Tibial artery (tissue), 4 donors: ENCODE data around the gene HBD.

Source experiments
- DNase-seq, 2 donors: peaks; one replicate each; pipeline ENCODE4 v3.0.0-alpha.2; 2019
- H3K27ac ChIP-seq, 2 donors: fragments of 200-600 bp; sonication (generic) in 1 of 2; 1 replicate in 1 of 2; 2 replicates in 1 of 2; pipeline ENCODE4 v1.5.1; 2018 to 2019; ENCODE audit warnings: mild to moderate bottlenecking in 1 of 2
- H3K27me3 ChIP-seq, 2 donors: fragments of 200-600 bp; sonication (generic) in 1 of 2; one replicate each; pipeline versions ENCODE4 v1.5.1 to v1.6.0; 2016 to 2019
- H3K36me3 ChIP-seq, 3 donors: fragments of 200-600 bp; sonication (generic) in 2 of 3; one replicate each; pipeline ENCODE4 v1.5.1; 2016 to 2019; ENCODE audit warnings: mild to moderate bottlenecking in 2 of 3
- H3K4me1 ChIP-seq, 4 donors: fragments of 200-600 bp; sonication (generic) in 2 of 4; 1 replicate in 3 of 4; 2 replicates in 1 of 4; pipeline ENCODE4 v1.5.1; 2016 to 2019
- H3K4me3 ChIP-seq, 2 donors: fragments of 200-600 bp; sonication (generic) in 1 of 2; 1 replicate in 1 of 2; 2 replicates in 1 of 2; pipeline ENCODE4 v1.5.1; 2018 to 2019; ENCODE audit warnings: mild to moderate bottlenecking in 2 of 2
- H3K9me3 ChIP-seq, 3 donors: fragments of 200-600 bp; sonication (generic) in 1 of 3; one replicate each; pipeline ENCODE4 v1.5.1; 2016 to 2019
- CTCF ChIP-seq, 2 experiments: fragments of 200-600 bp in 1 of 2; fragments of 450-650 bp in 1 of 2; IDR thresholded peaks; one replicate each; pipeline ENCODE4 v1.5.1; 2017 to 2019; ENCODE audit warnings: antibody characterized with exemption in 2 of 2, mild to moderate bottlenecking in 1 of 2, moderate library complexity in 1 of 2
- intact Hi-C: fragments of 100-400 bp; cut with DNase I; formaldehyde crosslinking; loops from one replicate; pipeline ENCODE4 v1.15.0; 2023; ENCODE audit warnings: low total_unique reads

The HBD gene

GRCh38 chr11:5203366-5203765 lies 30.9 kb downstream of the HBD start:
- H3K27me3 ChIP-seq: no peaks in the 10 kb centered on the region
- TF ChIP-seq CTCF (IDR thresholded peaks at IDR 0.05): no peak

GRCh38 chr11:5200582-5200981 lies 33.7 kb downstream of the HBD start, which contains the start of gene OR51V1:
Gene OR51V1 (minus strand): TSS chr11:5200682. CDS start chr11:5200682, 0 bp downstream.
- Histone ChIP-seq H3K4me1 (no peaks in the 10 kb centered on the region), H3K27me3 (no peaks in the 10 kb centered on the region), H3K27ac (no peak within 1 kb of the TSS), H3K36me3 (no peaks in the 10 kb centered on the region), H3K9me3 (no peaks in the 10 kb centered on the region), H3K4me3 (no peak within 1 kb of the TSS)
- no peak for DNase-seq
- no peak for TF ChIP-seq CTCF (IDR thresholded peaks at IDR 0.05)
- intact Hi-C loops: no loop called here

More at GRCh38 chr11:5203366-5203765, 30.9 kb downstream of the HBD start:
- Histone ChIP-seq H3K9me3 (no peaks in the 10 kb centered on the region), H3K4me1 (no peaks in the 10 kb centered on the region), H3K4me3 (no peak overlapping the region), H3K27ac (no peak overlapping the region), H3K36me3 (no peaks in the 10 kb centered on the region)
- no peak for DNase-seq
- intact Hi-C loops: no loop called here

- Histone ChIP-seq H3K9me3 (no peaks in the 10 kb centered on the region), H3K4me1 (no peaks in the 10 kb centered on the region), H3K27ac (no peak overlapping the region), H3K36me3 (no peaks in the 10 kb centered on the region), H3K27me3 (no peaks in the 10 kb centered on the region), H3K4me3 (no peak overlapping the region)
- no peak for DNase-seq
- intact Hi-C loops: no loop called here
- no peak for TF ChIP-seq CTCF (IDR thresholded peaks at IDR 0.05)
These were observed 36.0 kb downstream of the HBD start for GRCh38 chr11:5198285-5198684.

- Histone ChIP-seq H3K36me3 (no peaks in the 10 kb centered on the region), H3K27ac (no peak overlapping the region), H3K4me3 (no peak overlapping the region), H3K27me3 (no peaks in the 10 kb centered on the region), H3K4me1 (no peaks in the 10 kb centered on the region), H3K9me3 (no peaks in the 10 kb centered on the region)
- no peak for TF ChIP-seq CTCF (IDR thresholded peaks at IDR 0.05)
- intact Hi-C loops: no loop called here
- no peak for DNase-seq
These were observed 36.7 kb downstream of the HBD start for GRCh38 chr11:5197536-5197935.

GRCh38 chr11:5196731-5197130 lies 37.6 kb downstream of the HBD start:
- H3K36me3 ChIP-seq: no peaks in the 10 kb centered on the region

More at GRCh38 chr11:5196731-5197130, 37.6 kb downstream of the HBD start:
- Histone ChIP-seq H3K4me3 (no peak overlapping the region), H3K27ac (no peak overlapping the region), H3K27me3 (no peaks in the 10 kb centered on the region), H3K4me1 (no peaks in the 10 kb centered on the region), H3K9me3 (no peaks in the 10 kb centered on the region)
- DNase-seq: no peak
- intact Hi-C loops: no loop called here
- TF ChIP-seq CTCF (IDR thresholded peaks at IDR 0.05): no peak
